C4-2B (cell line): Measurements from ENCODE around the gene COL13A1.

Experiments
- ZFX ChIP-seq: fragments of 450-650 bp; IDR thresholded peaks from 2 replicates; pipeline ENCODE4 v1.6.1; 2017
- TF ChIP-seq, protein P1 (sequence below): fragments of 450-650 bp; conservative IDR thresholded peaks from 2 replicates; pipeline ENCODE4 v1.5.1; 2017; ENCODE audit warnings: mild to moderate bottlenecking

DNA sequence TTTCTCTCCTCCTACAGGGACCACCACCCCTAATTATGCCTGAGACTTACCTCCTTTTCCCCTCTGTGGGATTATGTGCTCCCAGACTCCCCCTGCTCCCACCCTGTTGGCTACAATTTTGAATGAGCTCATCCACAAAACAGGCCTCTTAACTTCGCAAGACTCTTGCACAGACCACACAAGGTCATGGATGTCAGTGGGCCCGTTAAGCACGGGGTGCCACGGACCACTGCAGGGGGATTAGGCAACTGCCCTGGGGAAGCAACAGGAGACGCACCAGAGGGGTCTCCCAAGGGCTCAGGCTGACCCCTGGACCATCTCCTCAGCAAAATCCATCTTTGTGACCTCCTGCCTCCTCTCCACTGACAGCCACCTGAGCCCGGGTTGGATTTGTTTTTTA, 42.1 kb upstream of the COL13A1 start:
- TF ChIP-seq, protein P1, sequence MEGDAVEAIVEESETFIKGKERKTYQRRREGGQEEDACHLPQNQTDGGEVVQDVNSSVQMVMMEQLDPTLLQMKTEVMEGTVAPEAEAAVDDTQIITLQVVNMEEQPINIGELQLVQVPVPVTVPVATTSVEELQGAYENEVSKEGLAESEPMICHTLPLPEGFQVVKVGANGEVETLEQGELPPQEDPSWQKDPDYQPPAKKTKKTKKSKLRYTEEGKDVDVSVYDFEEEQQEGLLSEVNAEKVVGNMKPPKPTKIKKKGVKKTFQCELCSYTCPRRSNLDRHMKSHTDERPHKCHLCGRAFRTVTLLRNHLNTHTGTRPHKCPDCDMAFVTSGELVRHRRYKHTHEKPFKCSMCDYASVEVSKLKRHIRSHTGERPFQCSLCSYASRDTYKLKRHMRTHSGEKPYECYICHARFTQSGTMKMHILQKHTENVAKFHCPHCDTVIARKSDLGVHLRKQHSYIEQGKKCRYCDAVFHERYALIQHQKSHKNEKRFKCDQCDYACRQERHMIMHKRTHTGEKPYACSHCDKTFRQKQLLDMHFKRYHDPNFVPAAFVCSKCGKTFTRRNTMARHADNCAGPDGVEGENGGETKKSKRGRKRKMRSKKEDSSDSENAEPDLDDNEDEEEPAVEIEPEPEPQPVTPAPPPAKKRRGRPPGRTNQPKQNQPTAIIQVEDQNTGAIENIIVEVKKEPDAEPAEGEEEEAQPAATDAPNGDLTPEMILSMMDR = no peak
- no peak for TF ChIP-seq ZFX
